ENCODE measurements around the gene ACSM2B.
A peak's percentile ranks its signal among the peaks of the same experiment; 100 is the strongest.
"Not testable (repeated sequence)": the region's sequence is repeated elsewhere in the genome, so short reads cannot be mapped to it uniquely, and the experiment has no call there.

Gene ACSM2B

GRCh38 chr16:20610892-20611349 lies 34.8 kb upstream of the ACSM2B start:
- no peak overlapping the region for H3K4me3 ChIP-seq (ENCODE audit: low read depth, low read length, poor library complexity, severe bottlenecking)
- no peak overlapping the region for H3K9ac ChIP-seq (ENCODE audit: low read length)
- H3K36me3 ChIP-seq (ENCODE audit: insufficient read depth, low read length): no peaks in the 10 kb centered on the region
- TF ChIP-seq EZH2 (IDR thresholded peaks at IDR 0.05; ENCODE audit: borderline replicate concordance, low read length) (no peak), CTCF (IDR thresholded peaks at IDR 0.05; ENCODE audit: low read length) (no peak)
- H3F3A ChIP-seq (ENCODE audit: insufficient read depth, low read length): no peaks in the 10 kb centered on the region
- no peak overlapping the region for H3K4me2 ChIP-seq (ENCODE audit: low read length)
- no peaks in the 10 kb centered on the region for H3K9me3 ChIP-seq (ENCODE audit: low read length)
- no peaks in the 10 kb centered on the region for H3K9me2 ChIP-seq (ENCODE audit: low read depth, low read length)
- no peak overlapping the region for H3K27ac ChIP-seq (ENCODE audit: low read depth, low read length, poor library complexity, severe bottlenecking)
- H3K4me1 ChIP-seq (ENCODE audit: insufficient read depth, low read length, severe bottlenecking): no peaks in the 10 kb centered on the region
- H3K79me2 ChIP-seq (ENCODE audit: insufficient read depth, low read length): no peaks in the 10 kb centered on the region
- H4K20me1 ChIP-seq (ENCODE audit: insufficient read depth, low read length): no peaks in the 10 kb centered on the region
- no peak overlapping the region for H2AFZ ChIP-seq (ENCODE audit: low read length)
- H3K27me3 ChIP-seq (ENCODE audit: insufficient read depth, low read length): no peaks in the 10 kb centered on the region

GRCh38 chr16:20610211-20610891 lies 34.2 kb upstream of the ACSM2B start:
- Histone ChIP-seq H3K79me2 (ENCODE audit: insufficient read depth, low read length) (no peaks in the 10 kb centered on the region), H3K9me3 (ENCODE audit: low read length) (no peaks in the 10 kb centered on the region), H3K27ac (ENCODE audit: low read depth, low read length, poor library complexity, severe bottlenecking) (no peak overlapping the region), H3F3A (ENCODE audit: insufficient read depth, low read length) (no peaks in the 10 kb centered on the region), H3K4me3 (ENCODE audit: low read depth, low read length, poor library complexity, severe bottlenecking) (no peak overlapping the region), H3K4me1 (ENCODE audit: insufficient read depth, low read length, severe bottlenecking) (no peaks in the 10 kb centered on the region), H4K20me1 (ENCODE audit: insufficient read depth, low read length) (no peaks in the 10 kb centered on the region), H2AFZ (ENCODE audit: low read length) (no peak overlapping the region), H3K27me3 (ENCODE audit: insufficient read depth, low read length) (no peaks in the 10 kb centered on the region), H3K4me2 (ENCODE audit: low read length) (no peak overlapping the region), H3K9ac (ENCODE audit: low read length) (no peak overlapping the region), H3K9me2 (ENCODE audit: low read depth, low read length) (no peaks in the 10 kb centered on the region), H3K36me3 (ENCODE audit: insufficient read depth, low read length) (no peaks in the 10 kb centered on the region)
- TF ChIP-seq EZH2 (IDR thresholded peaks at IDR 0.05; ENCODE audit: borderline replicate concordance, low read length) (no peak), CTCF (IDR thresholded peaks at IDR 0.05; ENCODE audit: low read length) (no peak)

- not testable (repeated sequence) for H3K27me3 ChIP-seq (ENCODE audit: insufficient read depth, low read length); H3K36me3 ChIP-seq (ENCODE audit: insufficient read depth, low read length); H3K9me3 ChIP-seq (ENCODE audit: low read length); H3K4me3 ChIP-seq (ENCODE audit: low read depth, low read length, poor library complexity, severe bottlenecking); H2AFZ ChIP-seq (ENCODE audit: low read length); H3K9ac ChIP-seq (ENCODE audit: low read length); H3K79me2 ChIP-seq (ENCODE audit: insufficient read depth, low read length); H3F3A ChIP-seq (ENCODE audit: insufficient read depth, low read length); H4K20me1 ChIP-seq (ENCODE audit: insufficient read depth, low read length); H3K9me2 ChIP-seq (ENCODE audit: low read depth, low read length); H3K4me2 ChIP-seq (ENCODE audit: low read length); H3K27ac ChIP-seq (ENCODE audit: low read depth, low read length, poor library complexity, severe bottlenecking); H3K4me1 ChIP-seq (ENCODE audit: insufficient read depth, low read length, severe bottlenecking)
- TF ChIP-seq CTCF (IDR thresholded peaks at IDR 0.05; ENCODE audit: low read length): peak; percentile 36; the same call in 1 of the 2 replicates
These were observed 26.0 kb upstream of the ACSM2B start for GRCh38 chr16:20602205-20602604.

GRCh38 chr16:20599475-20599874 lies 23.3 kb upstream of the ACSM2B start:
- not testable (repeated sequence) for H3K4me1 ChIP-seq (ENCODE audit: insufficient read depth, low read length, severe bottlenecking); H3K4me3 ChIP-seq (ENCODE audit: low read depth, low read length, poor library complexity, severe bottlenecking); H3K27ac ChIP-seq (ENCODE audit: low read depth, low read length, poor library complexity, severe bottlenecking); H4K20me1 ChIP-seq (ENCODE audit: insufficient read depth, low read length); H3K36me3 ChIP-seq (ENCODE audit: insufficient read depth, low read length); H3K4me2 ChIP-seq (ENCODE audit: low read length); H3K9me2 ChIP-seq (ENCODE audit: low read depth, low read length); H3K79me2 ChIP-seq (ENCODE audit: insufficient read depth, low read length); H3K9me3 ChIP-seq (ENCODE audit: low read length); H2AFZ ChIP-seq (ENCODE audit: low read length); H3K9ac ChIP-seq (ENCODE audit: low read length); H3F3A ChIP-seq (ENCODE audit: insufficient read depth, low read length); H3K27me3 ChIP-seq (ENCODE audit: insufficient read depth, low read length)

Measured in OCI-LY1 (cell line).